ENCODE data around the gene MEAF6. TPM values are rescaled to one million over a fixed set of nuclear protein-coding genes. Genes with fewer than 3 reads are reported as not detected.
A peak's percentile ranks its signal among the peaks of the same experiment; 100 is the strongest.

MEAF6 gene
- total RNA-seq, 1 donor from 2014 or later, result 61.5 TPM

- peak overlapping the region; percentile 59 for H3K27ac Mint-ChIP-seq (ENCODE audit: unreplicated experiment)
- H3K27me3 Mint-ChIP-seq (ENCODE audit: unreplicated experiment), result peaks cover 9% of the 10 kb centered on the region
- no peak for DNase-seq
- peaks cover 17% of the 10 kb centered on the region for H3K4me1 Mint-ChIP-seq (ENCODE audit: low read depth, unreplicated experiment)
- TF ChIP-seq, protein P1, sequence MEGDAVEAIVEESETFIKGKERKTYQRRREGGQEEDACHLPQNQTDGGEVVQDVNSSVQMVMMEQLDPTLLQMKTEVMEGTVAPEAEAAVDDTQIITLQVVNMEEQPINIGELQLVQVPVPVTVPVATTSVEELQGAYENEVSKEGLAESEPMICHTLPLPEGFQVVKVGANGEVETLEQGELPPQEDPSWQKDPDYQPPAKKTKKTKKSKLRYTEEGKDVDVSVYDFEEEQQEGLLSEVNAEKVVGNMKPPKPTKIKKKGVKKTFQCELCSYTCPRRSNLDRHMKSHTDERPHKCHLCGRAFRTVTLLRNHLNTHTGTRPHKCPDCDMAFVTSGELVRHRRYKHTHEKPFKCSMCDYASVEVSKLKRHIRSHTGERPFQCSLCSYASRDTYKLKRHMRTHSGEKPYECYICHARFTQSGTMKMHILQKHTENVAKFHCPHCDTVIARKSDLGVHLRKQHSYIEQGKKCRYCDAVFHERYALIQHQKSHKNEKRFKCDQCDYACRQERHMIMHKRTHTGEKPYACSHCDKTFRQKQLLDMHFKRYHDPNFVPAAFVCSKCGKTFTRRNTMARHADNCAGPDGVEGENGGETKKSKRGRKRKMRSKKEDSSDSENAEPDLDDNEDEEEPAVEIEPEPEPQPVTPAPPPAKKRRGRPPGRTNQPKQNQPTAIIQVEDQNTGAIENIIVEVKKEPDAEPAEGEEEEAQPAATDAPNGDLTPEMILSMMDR (IDR thresholded peaks at IDR 0.05; ENCODE audit: partially characterized antibody, unreplicated experiment), result no peak
- no peaks in the 10 kb centered on the region for H3K36me3 Mint-ChIP-seq (ENCODE audit: unreplicated experiment)
- peak overlapping the region; percentile 72 for H3K4me3 Mint-ChIP-seq (ENCODE audit: unreplicated experiment)
- peaks cover 2% of the 10 kb centered on the region for H3K9me3 Mint-ChIP-seq (ENCODE audit: unreplicated experiment)
These were observed 41.0 kb downstream of the MEAF6 start for GRCh38 chr1:37473431-37474045.

DNA sequence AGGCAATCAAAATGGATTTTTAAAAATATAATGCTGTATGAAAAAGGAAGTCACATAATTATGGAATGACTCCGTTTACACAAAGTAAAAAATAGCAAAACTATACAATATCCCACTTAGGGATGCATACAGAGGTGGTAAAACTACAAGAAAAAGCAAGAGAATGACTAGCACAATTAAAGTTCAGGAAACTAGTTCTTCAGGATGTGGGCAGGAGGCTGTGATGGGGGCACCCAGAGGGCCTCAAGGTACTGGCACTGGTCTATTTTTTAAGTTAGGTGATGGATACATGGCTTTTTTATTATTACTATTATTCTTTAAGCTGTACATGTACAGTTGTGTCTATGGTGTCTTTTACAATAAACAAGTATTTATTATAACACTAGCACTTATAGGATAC is 41.6 kb downstream of the MEAF6 start:
- Mint-ChIP-seq H3K4me3 (ENCODE audit: unreplicated experiment) (peak overlapping the region; percentile 55), H3K36me3 (ENCODE audit: unreplicated experiment) (no peaks in the 10 kb centered on the region), H3K9me3 (ENCODE audit: unreplicated experiment) (peaks cover 2% of the 10 kb centered on the region), H3K27me3 (ENCODE audit: unreplicated experiment) (peaks cover 9% of the 10 kb centered on the region), H3K4me1 (ENCODE audit: low read depth, unreplicated experiment) (peaks cover 16% of the 10 kb centered on the region), H3K27ac (ENCODE audit: unreplicated experiment) (no peak overlapping the region)
- DNase-seq, result no peak
- TF ChIP-seq, protein P1 (IDR thresholded peaks at IDR 0.05; ENCODE audit: partially characterized antibody, unreplicated experiment), result no peak

DNA sequence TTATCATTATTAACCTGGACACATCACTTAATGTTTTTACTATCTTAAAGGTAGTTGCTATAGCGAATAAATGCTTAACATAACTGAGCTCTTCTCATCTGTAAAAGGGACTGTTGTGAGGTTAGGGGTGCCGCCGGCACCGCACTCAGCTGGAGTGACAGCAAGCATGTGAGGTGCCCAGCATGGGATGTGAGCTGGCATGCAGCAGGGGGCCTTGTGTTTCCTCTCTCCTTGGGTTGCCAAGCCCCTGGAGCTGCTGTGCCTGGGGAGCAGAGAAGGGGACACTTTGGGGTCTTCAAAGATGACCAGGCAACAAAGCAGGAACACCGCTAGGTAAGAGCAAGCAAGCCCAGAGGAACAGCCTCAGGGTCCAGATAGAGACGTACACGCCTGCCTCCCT is 42.3 kb downstream of the MEAF6 start:
- H3K4me1 Mint-ChIP-seq (ENCODE audit: low read depth, unreplicated experiment), result peaks cover 12% of the 10 kb centered on the region
- peaks cover 2% of the 10 kb centered on the region for H3K9me3 Mint-ChIP-seq (ENCODE audit: unreplicated experiment)
- H3K36me3 Mint-ChIP-seq (ENCODE audit: unreplicated experiment), result no peaks in the 10 kb centered on the region
- peaks cover 9% of the 10 kb centered on the region for H3K27me3 Mint-ChIP-seq (ENCODE audit: unreplicated experiment)
- DNase-seq, result no peak
- no peak overlapping the region for H3K4me3 Mint-ChIP-seq (ENCODE audit: unreplicated experiment)
- no peak overlapping the region for H3K27ac Mint-ChIP-seq (ENCODE audit: unreplicated experiment)
- TF ChIP-seq, protein P1 (IDR thresholded peaks at IDR 0.05; ENCODE audit: partially characterized antibody, unreplicated experiment), result no peak

- H3K27me3 Mint-ChIP-seq (ENCODE audit: unreplicated experiment), result peaks cover 9% of the 10 kb centered on the region
These were observed 43.0 kb downstream of the MEAF6 start for GRCh38 chr1:37471345-37472231.

More at GRCh38 chr1:37471345-37472231, 43.0 kb downstream of the MEAF6 start:
- Mint-ChIP-seq H3K4me1 (ENCODE audit: low read depth, unreplicated experiment) (peaks cover 7% of the 10 kb centered on the region), H3K36me3 (ENCODE audit: unreplicated experiment) (no peaks in the 10 kb centered on the region), H3K27ac (ENCODE audit: unreplicated experiment) (no peak overlapping the region), H3K4me3 (ENCODE audit: unreplicated experiment) (no peak overlapping the region), H3K9me3 (ENCODE audit: unreplicated experiment) (peaks cover 2% of the 10 kb centered on the region)
- TF ChIP-seq, protein P1 (IDR thresholded peaks at IDR 0.05; ENCODE audit: partially characterized antibody, unreplicated experiment), result no peak
- no peak for DNase-seq
